C4-2B (cell line): ENCODE results near the gene KIRREL2.

Experiments used
- ZFX ChIP-seq: fragments of 450-650 bp; IDR thresholded peaks from 2 replicates; pipeline ENCODE4 v1.6.1; 2017
- TF ChIP-seq, protein P1 (sequence below): fragments of 450-650 bp; conservative IDR thresholded peaks from 2 replicates; pipeline ENCODE4 v1.5.1; 2017; ENCODE audit warnings: mild to moderate bottlenecking

DNA sequence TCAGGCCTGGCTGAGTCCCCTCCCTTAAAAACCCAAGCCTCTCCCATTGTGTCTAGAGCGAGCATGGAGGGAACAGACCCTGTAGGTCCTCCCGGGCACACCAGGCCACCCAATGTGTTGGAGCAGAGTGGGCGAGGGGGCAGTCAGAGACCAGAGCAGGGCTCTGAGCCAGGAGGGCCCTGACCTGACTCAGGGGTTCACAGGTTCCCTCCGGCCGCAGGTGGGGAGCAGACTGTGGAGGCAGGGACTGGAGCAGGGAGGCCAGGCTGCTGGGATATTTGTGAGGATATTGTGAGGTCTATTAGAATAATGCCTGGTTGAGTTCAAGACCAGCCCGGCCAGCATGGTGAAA is 52.9 kb downstream of the KIRREL2 start:
- TF ChIP-seq, protein P1, sequence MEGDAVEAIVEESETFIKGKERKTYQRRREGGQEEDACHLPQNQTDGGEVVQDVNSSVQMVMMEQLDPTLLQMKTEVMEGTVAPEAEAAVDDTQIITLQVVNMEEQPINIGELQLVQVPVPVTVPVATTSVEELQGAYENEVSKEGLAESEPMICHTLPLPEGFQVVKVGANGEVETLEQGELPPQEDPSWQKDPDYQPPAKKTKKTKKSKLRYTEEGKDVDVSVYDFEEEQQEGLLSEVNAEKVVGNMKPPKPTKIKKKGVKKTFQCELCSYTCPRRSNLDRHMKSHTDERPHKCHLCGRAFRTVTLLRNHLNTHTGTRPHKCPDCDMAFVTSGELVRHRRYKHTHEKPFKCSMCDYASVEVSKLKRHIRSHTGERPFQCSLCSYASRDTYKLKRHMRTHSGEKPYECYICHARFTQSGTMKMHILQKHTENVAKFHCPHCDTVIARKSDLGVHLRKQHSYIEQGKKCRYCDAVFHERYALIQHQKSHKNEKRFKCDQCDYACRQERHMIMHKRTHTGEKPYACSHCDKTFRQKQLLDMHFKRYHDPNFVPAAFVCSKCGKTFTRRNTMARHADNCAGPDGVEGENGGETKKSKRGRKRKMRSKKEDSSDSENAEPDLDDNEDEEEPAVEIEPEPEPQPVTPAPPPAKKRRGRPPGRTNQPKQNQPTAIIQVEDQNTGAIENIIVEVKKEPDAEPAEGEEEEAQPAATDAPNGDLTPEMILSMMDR: no peak
- TF ChIP-seq ZFX: no peak
